ENCODE measurements around the gene ATP7A. TPM values are rescaled to one million over a fixed set of nuclear protein-coding genes. Genes with fewer than 3 reads are reported as not detected.
"Not testable (repeated sequence)": the region's sequence is repeated elsewhere in the genome, so short reads cannot be mapped to it uniquely, and the experiment has no call there.

The ATP7A gene
- total RNA-seq, 4 donors from 2014 or later: 11.4 to 22.9 (median 14.4) TPM

DNA sequence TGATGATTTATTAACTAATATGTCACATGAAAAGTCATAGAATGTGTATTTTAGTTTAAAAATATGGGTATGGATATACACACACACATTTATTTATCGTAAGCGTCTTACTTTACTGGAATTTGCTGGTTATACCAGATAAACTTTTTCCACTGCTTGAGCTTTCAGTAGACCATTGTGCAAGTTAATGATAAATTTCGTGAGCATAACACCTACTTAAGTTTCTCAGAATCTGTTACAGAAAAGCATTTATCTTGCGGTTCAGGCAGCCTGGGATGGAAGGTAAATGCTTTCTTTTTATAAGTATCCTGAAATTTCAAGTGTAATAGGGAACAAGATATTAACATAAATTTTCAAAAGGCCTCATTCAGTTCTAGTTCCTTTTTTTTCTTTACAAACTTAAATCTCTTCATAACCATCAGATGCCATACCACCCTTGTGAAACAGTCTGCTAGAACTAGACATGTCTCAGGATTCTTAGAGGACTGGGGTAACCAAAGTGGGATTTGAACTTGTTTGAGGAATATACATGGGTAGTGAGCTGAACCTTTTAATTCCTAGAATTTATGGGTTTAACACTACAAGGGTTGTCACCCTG is 27.7 kb downstream of the ATP7A start:
- intact Hi-C loops (cut with DNase I): no loop called here
- DNase-seq: no peak
- 89 to 92% methylated on average over 4 of the region's 4 CpGs for WGBS, 2 donors
- H3K27ac ChIP-seq: no peak overlapping the region
- H3K36me3 ChIP-seq: no peaks in the 10 kb centered on the region
- no peaks in the 10 kb centered on the region for H3K9me3 ChIP-seq
- H3K4me1 ChIP-seq: no peaks in the 10 kb centered on the region
- no peaks in the 10 kb centered on the region for H3K27me3 ChIP-seq
- no peak overlapping the region for H3K4me3 ChIP-seq (replicated peaks in 1 of 3)
- TF ChIP-seq, protein P1, sequence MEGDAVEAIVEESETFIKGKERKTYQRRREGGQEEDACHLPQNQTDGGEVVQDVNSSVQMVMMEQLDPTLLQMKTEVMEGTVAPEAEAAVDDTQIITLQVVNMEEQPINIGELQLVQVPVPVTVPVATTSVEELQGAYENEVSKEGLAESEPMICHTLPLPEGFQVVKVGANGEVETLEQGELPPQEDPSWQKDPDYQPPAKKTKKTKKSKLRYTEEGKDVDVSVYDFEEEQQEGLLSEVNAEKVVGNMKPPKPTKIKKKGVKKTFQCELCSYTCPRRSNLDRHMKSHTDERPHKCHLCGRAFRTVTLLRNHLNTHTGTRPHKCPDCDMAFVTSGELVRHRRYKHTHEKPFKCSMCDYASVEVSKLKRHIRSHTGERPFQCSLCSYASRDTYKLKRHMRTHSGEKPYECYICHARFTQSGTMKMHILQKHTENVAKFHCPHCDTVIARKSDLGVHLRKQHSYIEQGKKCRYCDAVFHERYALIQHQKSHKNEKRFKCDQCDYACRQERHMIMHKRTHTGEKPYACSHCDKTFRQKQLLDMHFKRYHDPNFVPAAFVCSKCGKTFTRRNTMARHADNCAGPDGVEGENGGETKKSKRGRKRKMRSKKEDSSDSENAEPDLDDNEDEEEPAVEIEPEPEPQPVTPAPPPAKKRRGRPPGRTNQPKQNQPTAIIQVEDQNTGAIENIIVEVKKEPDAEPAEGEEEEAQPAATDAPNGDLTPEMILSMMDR (IDR thresholded peaks at IDR 0.05): no peak
- no peak for TF ChIP-seq POLR2A (IDR thresholded peaks at IDR 0.05)

DNA sequence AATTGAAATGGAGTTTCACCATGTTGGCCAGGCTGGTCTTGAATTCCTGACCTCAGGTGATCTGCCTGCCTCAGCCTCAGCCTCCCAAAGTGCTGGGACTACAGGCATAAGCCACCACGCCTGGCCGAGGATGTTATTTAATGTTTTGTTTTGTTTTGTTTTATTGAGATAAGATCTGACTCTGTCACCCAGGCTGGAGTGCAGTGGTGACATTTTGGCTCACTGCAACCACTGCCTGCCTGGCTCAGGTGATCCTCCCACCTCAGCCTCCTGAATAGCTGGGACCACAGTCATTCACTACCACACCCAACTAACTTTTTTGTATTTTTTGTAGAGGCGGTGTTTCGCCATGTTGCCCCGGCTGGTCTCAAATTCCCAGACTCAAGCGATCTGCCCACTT is 34.5 kb downstream of the ATP7A start:
- H3K27ac ChIP-seq; intact Hi-C loops (cut with DNase I); DNase-seq; H3K4me3 ChIP-seq (replicated peaks in 1 of 3); H3K36me3 ChIP-seq; H3K27me3 ChIP-seq; H3K4me1 ChIP-seq; H3K9me3 ChIP-seq: not testable (repeated sequence)
- WGBS, 2 donors: 98 to 100% methylated on average over 6 of the region's 6 CpGs

DNA sequence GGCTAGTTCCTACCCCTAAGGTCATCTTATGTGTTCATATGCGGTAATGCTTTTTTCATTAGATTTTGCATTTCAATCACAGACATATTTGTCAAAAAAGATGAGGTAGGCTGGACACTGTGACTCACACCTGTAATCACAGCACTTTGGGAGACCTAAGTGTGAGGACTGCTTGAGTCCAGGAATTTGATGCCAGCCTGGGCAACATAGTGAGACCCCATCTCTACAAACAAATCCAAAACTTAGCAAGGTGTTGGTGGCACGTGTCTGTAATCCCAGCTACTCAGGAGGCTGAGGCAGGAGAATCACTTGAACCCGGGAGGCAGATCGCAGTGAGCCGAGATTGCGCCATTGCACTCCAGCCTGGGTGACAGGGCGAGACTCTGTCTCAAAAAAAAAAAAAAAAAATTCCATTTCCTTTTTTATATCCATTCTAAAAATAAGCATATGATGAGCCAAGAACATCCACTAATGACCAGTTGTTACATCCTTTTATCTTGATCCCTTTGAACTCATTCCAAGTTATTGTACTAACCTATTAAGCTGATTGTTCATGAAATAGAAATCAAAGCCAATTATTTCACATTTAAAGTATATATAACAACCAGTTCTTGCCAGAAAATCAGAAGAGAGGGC is 35.5 kb downstream of the ATP7A start:
- TF ChIP-seq, protein P1 (IDR thresholded peaks at IDR 0.05): no peak
- TF ChIP-seq POLR2A (IDR thresholded peaks at IDR 0.05): no peak
- no peak for DNase-seq
- no peaks in the 10 kb centered on the region for H3K9me3 ChIP-seq
- peaks cover 0 to 8% of the 10 kb centered on the region in 2 donors for H3K4me1 ChIP-seq
- no peak overlapping the region for H3K27ac ChIP-seq
- WGBS, 2 donors: 90 to 94% methylated on average over 7 of the region's 7 CpGs
- no peaks in the 10 kb centered on the region for H3K36me3 ChIP-seq
- no peak overlapping the region for H3K4me3 ChIP-seq (replicated peaks in 1 of 3)
- H3K27me3 ChIP-seq: no peaks in the 10 kb centered on the region
- intact Hi-C loops (cut with DNase I): no loop called here

DNA sequence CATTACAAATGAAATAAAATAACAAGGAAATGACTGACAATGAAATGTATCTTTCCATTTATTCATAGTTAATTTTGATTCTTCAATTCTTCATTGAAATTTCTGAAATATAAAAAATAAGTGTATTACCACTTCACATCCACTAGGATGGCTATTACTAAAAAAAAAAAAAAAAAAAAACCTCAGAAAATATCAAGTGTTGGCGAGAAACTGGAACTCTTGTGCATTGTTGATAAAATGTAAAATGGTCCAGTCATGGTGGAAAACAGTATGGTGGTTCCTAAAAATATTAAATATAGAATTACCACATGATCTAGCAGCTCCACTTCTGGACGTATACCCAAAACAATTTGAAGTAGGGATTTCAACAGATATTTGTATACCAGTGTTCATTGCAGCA is 36.1 kb downstream of the ATP7A start:
- H3K27me3 ChIP-seq: no peaks in the 10 kb centered on the region
- H3K4me3 ChIP-seq (replicated peaks in 1 of 3): no peak overlapping the region
- H3K4me1 ChIP-seq: peaks cover 0 to 8% of the 10 kb centered on the region in 2 donors
- no peak overlapping the region for H3K27ac ChIP-seq
- intact Hi-C loops (cut with DNase I): no loop called here
- no peak for TF ChIP-seq POLR2A (IDR thresholded peaks at IDR 0.05)
- TF ChIP-seq, protein P1 (IDR thresholded peaks at IDR 0.05): no peak
- no peaks in the 10 kb centered on the region for H3K9me3 ChIP-seq
- WGBS, 2 donors: 94 to 97% methylated on average over 2 of the region's 2 CpGs
- H3K36me3 ChIP-seq: no peaks in the 10 kb centered on the region
- no peak for DNase-seq

DNA sequence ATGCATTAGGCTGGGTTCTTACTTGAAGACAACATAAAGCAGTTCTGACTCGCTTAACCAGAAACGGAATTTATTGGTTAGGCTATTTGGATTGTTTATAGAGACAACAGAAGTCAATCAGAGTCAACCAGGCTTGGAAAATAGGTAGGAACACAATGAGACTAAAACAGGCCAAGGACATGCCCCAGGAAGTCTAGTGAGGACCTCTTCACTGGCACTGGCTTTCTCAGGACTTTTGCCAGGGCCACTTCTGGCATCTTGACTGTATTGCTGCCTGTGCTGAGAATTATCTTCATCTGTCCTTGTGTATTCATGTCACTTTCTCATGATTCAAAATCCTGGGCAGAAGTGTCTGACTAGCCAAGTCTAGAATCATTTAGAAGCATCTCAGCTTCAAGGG is 39.3 kb downstream of the ATP7A start:
- TF ChIP-seq, protein P1 (IDR thresholded peaks at IDR 0.05): no peak
- no peak for TF ChIP-seq POLR2A (IDR thresholded peaks at IDR 0.05)

More for the DNA sequence above, 39.3 kb downstream of the ATP7A start:
- no peaks in the 10 kb centered on the region for H3K36me3 ChIP-seq
- H3K9me3 ChIP-seq: no peaks in the 10 kb centered on the region
- peak; percentile 68 to 77 for DNase-seq
- H3K4me3 ChIP-seq (replicated peaks in 1 of 3): no peak overlapping the region
- H3K4me1 ChIP-seq: peaks cover 0 to 8% of the 10 kb centered on the region in 2 donors
- intact Hi-C loops (cut with DNase I): no loop called here
- WGBS, 2 donors: 36 to 44% methylated on average over 2 of the region's 2 CpGs
- H3K27me3 ChIP-seq: no peaks in the 10 kb centered on the region
- no peak overlapping the region for H3K27ac ChIP-seq
